HG02623 (cell line): ENCODE results near the gene CTSL.
"Not testable (repeated sequence)": the region's sequence is repeated elsewhere in the genome, so short reads cannot be mapped to it uniquely, and the experiment has no call there.

Experiments used
- ATAC-seq: cut with Tn5 transposase; IDR thresholded peaks from one replicate; pipeline ENCODE4 v1.9.1; 2021; ENCODE audit warnings: moderate library complexity; ENCODE audit not compliant: unreplicated experiment

The CTSL gene

GRCh38 chr9:87751423-87751822, 25.5 kb downstream of the CTSL start:
- ATAC-seq, result no peak

GRCh38 chr9:87751868-87752267, 25.9 kb downstream of the CTSL start:
- ATAC-seq, result no peak

GRCh38 chr9:87753313-87753712, 27.4 kb downstream of the CTSL start:
- ATAC-seq, result no peak

GRCh38 chr9:87758330-87758729, 32.4 kb downstream of the CTSL start:
- not testable (repeated sequence) for ATAC-seq

GRCh38 chr9:87759980-87760379, 34.1 kb downstream of the CTSL start:
- not testable (repeated sequence) for ATAC-seq

GRCh38 chr9:87760529-87760928, 34.6 kb downstream of the CTSL start:
- no peak for ATAC-seq

- ATAC-seq, result no peak
Measured at GRCh38 chr9:87763286-87763685, 37.4 kb downstream of the CTSL start.

- ATAC-seq, result no peak
Measured at GRCh38 chr9:87765521-87765920, 39.6 kb downstream of the CTSL start.

- no peak for ATAC-seq
Measured at GRCh38 chr9:87766697-87767096, 40.8 kb downstream of the CTSL start.

GRCh38 chr9:87770616-87771315, 44.8 kb downstream of the CTSL start:
- ATAC-seq, result no peak

GRCh38 chr9:87771316-87772006, 45.5 kb downstream of the CTSL start:
- ATAC-seq, result no peak

- ATAC-seq, result no peak
Measured at GRCh38 chr9:87776481-87777379, 50.8 kb downstream of the CTSL start.

GRCh38 chr9:87778996-87779395, 53.1 kb downstream of the CTSL start:
- ATAC-seq, result no peak
